GM08714 (cell line): ENCODE results near the gene MAP7D2.

ENCODE experiments used
- H3K4me3 ChIP-seq: fragments of 200-500 bp; sonication (Bioruptor generic); 2 replicates; pipeline ENCODE4 v1.5.1; 2014; ENCODE audit warnings: mild to moderate bottlenecking, low read length, inconsistent platforms
- ZNF274 ChIP-seq: IDR thresholded peaks from 2 replicates; pipeline ENCODE4 v1.6.1; 2012; ENCODE audit warnings: mild to moderate bottlenecking, low read depth, low read length

Gene MAP7D2

GRCh38 chrX:20067709-20068561 is 48.8 kb downstream of the MAP7D2 start:
- TF ChIP-seq ZNF274, result no peak

DNA sequence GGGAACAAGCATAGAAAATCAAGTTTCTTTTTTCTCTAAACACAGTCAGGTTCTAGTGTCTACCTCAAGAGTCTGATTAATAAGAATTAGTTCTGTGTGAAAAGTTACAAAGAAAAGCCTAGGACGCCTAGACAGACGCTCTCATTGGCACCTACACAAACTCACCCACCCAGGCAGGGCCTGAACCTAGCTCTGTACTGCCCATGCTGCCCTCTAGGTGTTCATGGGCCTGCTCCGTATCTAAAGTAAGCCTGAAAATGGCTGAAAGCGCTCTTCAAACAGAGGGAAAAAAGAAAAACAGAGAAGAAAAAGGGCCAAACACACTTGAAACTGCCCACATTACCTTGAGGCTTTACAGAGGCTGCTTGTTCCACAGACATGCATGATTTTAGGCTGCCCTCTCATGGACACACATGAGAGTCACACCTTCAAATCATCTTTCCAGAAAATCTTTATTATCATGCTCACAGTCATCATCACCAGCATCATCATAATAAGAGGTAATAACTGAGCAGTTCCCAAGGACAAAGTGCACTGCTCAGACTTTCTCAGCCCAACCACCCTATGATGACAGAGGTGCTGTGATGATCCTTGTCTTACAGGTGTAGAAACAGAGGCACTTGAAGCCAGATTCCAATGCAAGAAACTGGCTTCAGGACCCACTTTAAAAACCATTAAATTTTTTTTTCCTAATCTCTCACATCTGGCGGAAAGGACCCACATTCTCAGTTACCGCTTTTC is 49.6 kb downstream of the MAP7D2 start:
- no peak overlapping the region for H3K4me3 ChIP-seq
- no peak for TF ChIP-seq ZNF274

More at GRCh38 chrX:20067709-20068561, 48.8 kb downstream of the MAP7D2 start:
- H3K4me3 ChIP-seq, result no peak overlapping the region

GRCh38 chrX:20063716-20064351 is 52.9 kb downstream of the MAP7D2 start:
- H3K4me3 ChIP-seq, result no peak overlapping the region
- no peak for TF ChIP-seq ZNF274

DNA sequence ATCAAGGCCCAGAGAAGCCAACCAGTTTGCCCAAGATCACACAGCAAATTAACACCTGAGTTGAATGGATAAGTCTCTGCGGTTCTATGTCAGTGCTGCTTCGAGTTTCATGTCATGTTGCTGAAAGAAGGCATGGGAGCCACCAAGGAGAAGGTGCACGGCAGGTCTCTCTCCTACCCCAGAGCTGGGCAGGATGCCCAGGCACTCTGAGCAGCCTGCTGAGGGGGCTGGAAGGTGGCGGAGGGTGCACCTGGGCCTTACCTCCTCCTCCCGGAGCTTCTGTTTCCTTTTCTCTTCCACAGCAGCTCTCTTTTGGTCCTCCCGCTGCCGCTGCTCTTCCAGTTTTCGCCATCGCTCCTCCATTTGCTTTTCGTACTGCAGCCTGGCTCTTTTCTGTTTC is 53.6 kb downstream of the MAP7D2 start:
- no peak for TF ChIP-seq ZNF274
- H3K4me3 ChIP-seq, result no peak overlapping the region

- H3K4me3 ChIP-seq, result no peak overlapping the region
- TF ChIP-seq ZNF274, result no peak
Observed at GRCh38 chrX:20061855-20062254, 54.9 kb downstream of the MAP7D2 start.

- TF ChIP-seq ZNF274, result no peak
- no peak overlapping the region for H3K4me3 ChIP-seq
Observed at GRCh38 chrX:20060961-20061748, 55.6 kb downstream of the MAP7D2 start.

- no peak overlapping the region for H3K4me3 ChIP-seq
- TF ChIP-seq ZNF274, result no peak
Observed at GRCh38 chrX:20059467-20060128, 57.1 kb downstream of the MAP7D2 start.

DNA sequence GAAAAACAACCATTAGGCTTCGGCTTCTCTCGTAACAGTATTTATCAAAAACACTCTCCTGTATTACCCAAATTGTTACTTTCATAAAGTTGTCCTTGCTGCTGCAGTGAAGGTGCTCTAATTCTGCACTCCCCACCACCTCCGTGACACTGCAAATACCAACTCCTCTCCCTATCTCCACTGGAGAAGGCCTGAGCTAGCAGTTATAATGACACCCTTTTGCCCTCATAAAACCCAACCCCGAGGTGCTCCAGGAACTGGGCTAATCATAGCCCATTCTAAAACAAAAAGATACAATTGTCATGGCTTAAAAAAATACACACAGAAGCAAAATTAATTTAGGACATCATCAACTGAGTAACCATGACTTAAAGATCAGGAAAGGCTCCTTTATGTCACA is 59.2 kb downstream of the MAP7D2 start:
- H3K4me3 ChIP-seq, result no peak overlapping the region
- no peak for TF ChIP-seq ZNF274

DNA sequence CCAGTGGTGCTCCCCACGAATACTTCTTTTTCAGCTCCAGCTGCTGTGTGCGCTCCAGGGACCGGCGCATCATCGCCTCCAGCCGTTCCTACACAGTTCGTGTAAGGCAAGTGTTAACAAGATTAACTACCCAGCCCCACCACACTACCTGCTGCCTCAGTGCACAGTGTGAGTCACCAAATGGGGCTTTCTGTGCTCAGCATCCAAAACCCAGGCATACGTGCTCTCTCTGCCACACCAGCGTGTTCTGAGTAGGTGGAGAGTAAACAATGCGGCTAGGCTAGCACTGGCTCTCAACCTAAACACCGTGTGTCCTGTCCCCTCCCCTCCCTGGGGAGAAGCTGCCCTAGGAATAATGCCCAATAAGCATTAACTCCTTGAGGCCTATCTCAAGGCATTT is 60.0 kb downstream of the MAP7D2 start:
- TF ChIP-seq ZNF274, result no peak
- no peak overlapping the region for H3K4me3 ChIP-seq

- TF ChIP-seq ZNF274, result no peak
- H3K4me3 ChIP-seq, result no peak overlapping the region
Observed at GRCh38 chrX:20053537-20053936, 63.2 kb downstream of the MAP7D2 start.

- H3K4me3 ChIP-seq, result no peak overlapping the region
- TF ChIP-seq ZNF274, result no peak
Observed at GRCh38 chrX:20046864-20047263, 69.8 kb downstream of the MAP7D2 start.

DNA sequence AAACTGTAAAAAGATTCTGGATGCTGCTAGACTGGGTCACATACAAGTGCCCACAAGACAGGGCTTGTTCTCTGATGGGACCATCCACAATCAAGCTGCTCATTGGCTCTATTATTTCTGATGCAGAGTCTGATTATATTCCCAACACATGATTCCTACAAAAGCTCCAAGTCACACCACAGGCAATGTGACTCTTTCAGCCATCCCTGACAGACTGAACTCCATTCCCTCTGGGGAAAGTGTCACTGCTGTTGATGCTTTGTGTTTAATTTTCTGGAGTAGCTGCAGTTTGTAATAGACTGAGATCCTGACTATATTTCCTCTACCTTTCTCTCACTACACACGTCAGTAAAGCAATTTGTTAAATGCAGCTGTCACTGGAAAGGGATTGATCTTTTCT is 70.5 kb downstream of the MAP7D2 start:
- H3K4me3 ChIP-seq, result no peak overlapping the region
- no peak for TF ChIP-seq ZNF274

- H3K4me3 ChIP-seq, result no peak overlapping the region
- TF ChIP-seq ZNF274, result no peak
Observed at GRCh38 chrX:20042221-20042620, 74.5 kb downstream of the MAP7D2 start.
